Measurements from ENCODE around the gene TIRAP.

TIRAP gene

DNA sequence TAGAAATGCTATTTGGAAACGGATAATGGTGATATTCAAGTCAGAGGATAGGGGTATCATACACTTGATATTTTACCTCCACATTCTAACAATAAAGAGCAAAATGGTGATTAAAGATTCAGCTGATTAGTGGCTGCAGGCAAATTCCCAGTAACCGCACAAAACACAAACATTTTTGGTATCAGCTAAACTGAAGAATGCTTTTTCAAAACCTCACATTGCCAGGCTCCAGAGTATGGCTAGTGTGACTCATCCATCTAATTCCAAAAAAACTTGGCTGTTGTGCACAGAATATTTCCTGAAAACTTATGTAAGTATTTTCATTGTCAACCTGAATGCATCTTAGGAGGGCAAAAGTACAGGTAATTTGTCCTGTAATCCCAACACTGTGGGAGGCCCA, 25.1 kb upstream of the TIRAP start:
- no peak overlapping the region for H3K27ac ChIP-seq
- TF ChIP-seq, protein P1, sequence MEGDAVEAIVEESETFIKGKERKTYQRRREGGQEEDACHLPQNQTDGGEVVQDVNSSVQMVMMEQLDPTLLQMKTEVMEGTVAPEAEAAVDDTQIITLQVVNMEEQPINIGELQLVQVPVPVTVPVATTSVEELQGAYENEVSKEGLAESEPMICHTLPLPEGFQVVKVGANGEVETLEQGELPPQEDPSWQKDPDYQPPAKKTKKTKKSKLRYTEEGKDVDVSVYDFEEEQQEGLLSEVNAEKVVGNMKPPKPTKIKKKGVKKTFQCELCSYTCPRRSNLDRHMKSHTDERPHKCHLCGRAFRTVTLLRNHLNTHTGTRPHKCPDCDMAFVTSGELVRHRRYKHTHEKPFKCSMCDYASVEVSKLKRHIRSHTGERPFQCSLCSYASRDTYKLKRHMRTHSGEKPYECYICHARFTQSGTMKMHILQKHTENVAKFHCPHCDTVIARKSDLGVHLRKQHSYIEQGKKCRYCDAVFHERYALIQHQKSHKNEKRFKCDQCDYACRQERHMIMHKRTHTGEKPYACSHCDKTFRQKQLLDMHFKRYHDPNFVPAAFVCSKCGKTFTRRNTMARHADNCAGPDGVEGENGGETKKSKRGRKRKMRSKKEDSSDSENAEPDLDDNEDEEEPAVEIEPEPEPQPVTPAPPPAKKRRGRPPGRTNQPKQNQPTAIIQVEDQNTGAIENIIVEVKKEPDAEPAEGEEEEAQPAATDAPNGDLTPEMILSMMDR (conservative IDR thresholded peaks at IDR 0.05), result no peak

- TF ChIP-seq, protein P1 (conservative IDR thresholded peaks at IDR 0.05), result no peak
- no peak overlapping the region for H3K27ac ChIP-seq
Observed at GRCh38 chr11:126262216-126262615, 20.7 kb upstream of the TIRAP start.

DNA sequence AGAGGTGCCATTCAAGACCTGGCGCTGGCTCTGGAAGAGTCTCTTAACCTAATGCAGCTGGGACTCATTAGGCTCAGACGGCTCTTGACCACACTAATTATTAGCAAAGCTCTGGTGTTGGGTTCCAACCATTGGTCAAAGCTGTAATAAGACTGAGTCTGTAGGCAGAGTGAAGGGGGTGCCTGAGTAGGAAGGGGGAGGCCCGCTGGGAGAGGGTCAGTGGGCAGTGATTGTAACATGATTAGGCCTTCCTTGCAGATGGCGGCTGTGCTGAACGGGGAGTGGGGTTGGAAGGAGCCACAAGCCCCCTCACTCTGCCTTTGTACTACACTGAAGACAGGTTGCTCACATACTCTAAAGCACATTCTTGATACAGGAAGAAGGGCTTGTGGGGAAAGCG, 19.4 kb upstream of the TIRAP start:
- TF ChIP-seq, protein P1 (conservative IDR thresholded peaks at IDR 0.05), result no peak

DNA sequence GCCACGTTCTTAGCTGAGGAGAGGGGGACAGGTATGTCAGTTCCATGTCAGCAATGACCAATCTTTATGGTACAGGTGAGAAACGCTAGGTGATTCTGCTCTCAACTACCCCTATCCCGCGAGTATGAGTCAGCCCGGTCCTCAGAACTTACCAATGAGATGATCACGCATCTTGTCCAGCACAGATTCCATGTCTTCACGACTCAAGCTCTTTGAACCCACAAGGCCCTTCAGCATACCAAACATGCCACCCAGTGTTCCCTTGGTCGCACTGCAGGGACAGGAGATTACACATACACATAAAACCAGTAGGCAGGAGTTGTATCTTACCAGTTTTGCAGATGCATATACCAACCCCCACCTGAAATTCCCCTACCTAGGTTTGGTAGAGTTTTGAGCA, 17.1 kb upstream of the TIRAP start:
- TF ChIP-seq, protein P1 (conservative IDR thresholded peaks at IDR 0.05), result peak; percentile 25; the same call in 1 of the 2 replicates
- no peak overlapping the region for H3K27ac ChIP-seq

More for the DNA sequence above, 19.4 kb upstream of the TIRAP start:
- no peak overlapping the region for H3K27ac ChIP-seq

- TF ChIP-seq, protein P1 (conservative IDR thresholded peaks at IDR 0.05), result no peak
- H3K27ac ChIP-seq, result peak overlapping the region; percentile 89
Observed at GRCh38 chr11:126267650-126268049, 15.2 kb upstream of the TIRAP start.

DNA sequence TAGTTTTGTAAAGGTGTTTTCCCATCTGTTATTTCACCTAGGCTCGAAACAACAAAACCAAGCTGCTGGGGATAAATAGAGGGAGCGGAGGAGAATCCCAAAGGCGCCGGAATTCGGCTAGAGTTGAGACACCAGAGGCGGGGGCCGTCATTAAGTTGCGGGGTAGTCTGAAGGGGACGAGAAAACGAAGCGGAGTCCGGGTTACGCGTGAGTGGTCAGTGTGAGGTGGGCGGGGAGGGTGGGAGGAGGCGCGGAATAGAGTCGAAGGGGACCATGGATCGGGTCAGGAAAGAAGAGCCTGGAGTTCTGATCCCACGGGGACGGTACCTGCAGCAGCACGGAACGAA, 14.6 kb upstream of the TIRAP start:
- peak overlapping the region; percentile 89 for H3K27ac ChIP-seq
- TF ChIP-seq, protein P1 (conservative IDR thresholded peaks at IDR 0.05), result no peak

- H3K27ac ChIP-seq, result peak within 1 kb of the TSS; percentile 89
- TF ChIP-seq, protein P1 (conservative IDR thresholded peaks at IDR 0.05), result no peak
Observed at GRCh38 chr11:126268708-126269579, 13.9 kb upstream of the TIRAP start, which contains the start of the genes FOXRED1 and SRPRA. Gene FOXRED1, plus strand, starts transcription at chr11:126269154. Its CDS starts 53 bp downstream, at chr11:126269207. Gene SRPRA, minus strand, starts transcription at chr11:126268895. Its CDS starts 91 bp downstream, at chr11:126268804.

All from VCaP (cell line).